H1 (cell line): Measurements from ENCODE around the gene FBXL15. TPM values are rescaled to one million over a fixed set of nuclear protein-coding genes. Genes with fewer than 3 reads are reported as not detected.
A peak's percentile ranks its signal among the peaks of the same experiment; 100 is the strongest.

ENCODE experiments used
- BACH1 ChIP-seq: IDR thresholded peaks from 2 replicates; pipeline ENCODE4 v1.6.1; 2012; ENCODE audit warnings: low read length, improper control_type of control experiment
- EGR1 ChIP-seq: IDR thresholded peaks from 2 replicates; pipeline ENCODE4 v1.6.1; 2011; ENCODE audit warnings: low read depth, low read length, borderline replicate concordance
- EP300 ChIP-seq, 2 experiments: IDR thresholded peaks; 1 replicate in 1 of 2; 2 replicates in 1 of 2; pipeline ENCODE4 v1.6.1; 2011 to 2012; ENCODE audit warnings: low read depth in 2 of 2, low read length in 2 of 2, mild to moderate bottlenecking in 2 of 2, borderline replicate concordance in 1 of 2, inconsistent platforms in 1 of 2, moderate library complexity in 1 of 2
- FOSL1 ChIP-seq: IDR thresholded peaks from 2 replicates; pipeline ENCODE4 v1.6.1; 2011; ENCODE audit warnings: mild to moderate bottlenecking, low read depth, low read length, moderate library complexity; ENCODE audit not compliant: insufficient read depth
- JUND ChIP-seq: IDR thresholded peaks from 2 replicates; pipeline ENCODE4 v1.6.1; 2011; ENCODE audit warnings: mild to moderate bottlenecking, improper control_type of control experiment, low read length
- KDM5A ChIP-seq: fragments of 200-600 bp; IDR thresholded peaks from 2 replicates; pipeline ENCODE4 v1.7.1; 2012; ENCODE audit warnings: mild to moderate bottlenecking, low read length, inconsistent platforms, mixed read lengths
- MAFK ChIP-seq: IDR thresholded peaks from 2 replicates; pipeline ENCODE4 v1.6.1; 2012; ENCODE audit warnings: low read depth, mild to moderate bottlenecking, improper control_type of control experiment, low read length
- PHF8 ChIP-seq: fragments of 200-600 bp; sonication (generic); conservative IDR thresholded peaks from 2 replicates; pipeline ENCODE4 v1.7.1; 2012; ENCODE audit warnings: low read depth, mild to moderate bottlenecking, inconsistent platforms, low read length, moderate library complexity
- POLR2A ChIP-seq, 2 experiments: IDR thresholded peaks; 1 replicate in 1 of 2; 2 replicates in 1 of 2; pipeline ENCODE4 v1.6.1; 2011; ENCODE audit warnings: low read depth in 2 of 2, low read length in 2 of 2, mild to moderate bottlenecking in 2 of 2; ENCODE audit errors: control extremely low read depth in 1 of 2
- RBBP5 ChIP-seq: IDR thresholded peaks from 2 replicates; pipeline ENCODE4 v1.7.1; 2012; ENCODE audit warnings: low read depth, mild to moderate bottlenecking, inconsistent platforms, low read length, moderate library complexity, borderline replicate concordance
- RFX5 ChIP-seq: IDR thresholded peaks from 2 replicates; pipeline ENCODE4 v1.6.1; 2011; ENCODE audit warnings: low read depth, low read length, improper control_type of control experiment, borderline replicate concordance
- RXRA ChIP-seq: IDR thresholded peaks from 2 replicates; pipeline ENCODE4 v1.6.1; 2011; ENCODE audit warnings: low read depth, mild to moderate bottlenecking, low read length, moderate library complexity; ENCODE audit not compliant: insufficient read depth
- SIX5 ChIP-seq: IDR thresholded peaks from 2 replicates; pipeline ENCODE4 v1.6.1; 2011; ENCODE audit warnings: mild to moderate bottlenecking, low read depth, low read length
- SP1 ChIP-seq: IDR thresholded peaks from 2 replicates; pipeline ENCODE4 v1.6.1; 2011; ENCODE audit warnings: low read depth, low read length
- SP2 ChIP-seq: IDR thresholded peaks from 2 replicates; pipeline ENCODE4 v1.6.1; 2012; ENCODE audit warnings: mild to moderate bottlenecking, low read length, inconsistent platforms
- TBP ChIP-seq: IDR thresholded peaks from 2 replicates; pipeline ENCODE4 v1.6.1; 2011; ENCODE audit warnings: low read depth, low read length, improper control_type of control experiment
- YY1 ChIP-seq: IDR thresholded peaks from 2 replicates; pipeline ENCODE4 v1.6.1; 2011; ENCODE audit warnings: low read depth, mild to moderate bottlenecking, low read length
- polyA plus RNA-seq, 7 experiments: library from polyadenylated mRNA; depleted of rRNA in 3 of 7; stranded (reverse) in 5 of 7; unstranded in 2 of 7; fragments of >200 nt in 5 of 7; fragments of 200-250 nt in 2 of 7; gene quantifications; 1 replicate in 5 of 7; 2 replicates in 1 of 7; 4 replicates in 1 of 7; pipeline versions ENCODE4 v1.2.1 to v1.2.3, GENCODE V29; 2011 to 2013; ENCODE audit warnings: missing spikeins in 2 of 7, mixed read lengths in 2 of 7
- total RNA-seq: library from RNA; stranded (reverse); fragmentation: NEBNext Ultra II Directional; extraction: Animal tissue kit (Norgen Biotek cat#: 25700); gene quantifications from 2 replicates; pipeline ENCODE4 v1.2.1, GENCODE V29; 2021
- TF ChIP-seq, protein P1 (sequence below): IDR thresholded peaks from 2 replicates; pipeline ENCODE4 v1.6.1; 2012; ENCODE audit warnings: low read length, inconsistent platforms
- TF ChIP-seq, protein P2 (sequence below): IDR thresholded peaks from 2 replicates; pipeline ENCODE4 v1.6.1; 2012; ENCODE audit warnings: inconsistent platforms
- TF ChIP-seq, protein P3 (sequence below): IDR thresholded peaks from 2 replicates; pipeline ENCODE4 v1.6.1; 2011; ENCODE audit warnings: low read depth, mild to moderate bottlenecking, low read length; ENCODE audit not compliant: insufficient read depth
- TF ChIP-seq, protein P4 (sequence below): IDR thresholded peaks from 2 replicates; pipeline ENCODE4 v1.6.1; 2011; ENCODE audit warnings: low read length, improper control_type of control experiment

The FBXL15 gene
- total and polyA plus RNA-seq, 2 of the 8 experiments (the other 6 are each of a cell fraction or from before 2014, with no cell fraction given): 11.3 to 22.6 TPM

- TF ChIP-seq, protein P1, sequence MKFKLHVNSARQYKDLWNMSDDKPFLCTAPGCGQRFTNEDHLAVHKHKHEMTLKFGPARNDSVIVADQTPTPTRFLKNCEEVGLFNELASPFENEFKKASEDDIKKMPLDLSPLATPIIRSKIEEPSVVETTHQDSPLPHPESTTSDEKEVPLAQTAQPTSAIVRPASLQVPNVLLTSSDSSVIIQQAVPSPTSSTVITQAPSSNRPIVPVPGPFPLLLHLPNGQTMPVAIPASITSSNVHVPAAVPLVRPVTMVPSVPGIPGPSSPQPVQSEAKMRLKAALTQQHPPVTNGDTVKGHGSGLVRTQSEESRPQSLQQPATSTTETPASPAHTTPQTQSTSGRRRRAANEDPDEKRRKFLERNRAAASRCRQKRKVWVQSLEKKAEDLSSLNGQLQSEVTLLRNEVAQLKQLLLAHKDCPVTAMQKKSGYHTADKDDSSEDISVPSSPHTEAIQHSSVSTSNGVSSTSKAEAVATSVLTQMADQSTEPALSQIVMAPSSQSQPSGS: no peak
- TF ChIP-seq RBBP5: no peak
- no peak; a peak in 1 of 3 replicates for TF ChIP-seq EP300 (IDR thresholded peaks at IDR 0.05; ENCODE audit: borderline replicate concordance in 1 of 2, low read depth in 2 of 2, low read length in 2 of 2)
- no peak for TF ChIP-seq PHF8
- no peak for TF ChIP-seq SP2
- TF ChIP-seq RXRA: no peak
- TF ChIP-seq YY1: no peak
- TF ChIP-seq FOSL1: no peak
- TF ChIP-seq, protein P2, sequence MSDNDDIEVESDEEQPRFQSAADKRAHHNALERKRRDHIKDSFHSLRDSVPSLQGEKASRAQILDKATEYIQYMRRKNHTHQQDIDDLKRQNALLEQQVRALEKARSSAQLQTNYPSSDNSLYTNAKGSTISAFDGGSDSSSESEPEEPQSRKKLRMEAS: peak; percentile 31
- no peak for TF ChIP-seq SIX5
- TF ChIP-seq RFX5: no peak
- 0 out of 2 replicates have a peak, but pooled peaks have one; percentile 12 for TF ChIP-seq EGR1
- no peak for TF ChIP-seq JUND
- no peak for TF ChIP-seq MAFK
- TF ChIP-seq, protein P3, sequence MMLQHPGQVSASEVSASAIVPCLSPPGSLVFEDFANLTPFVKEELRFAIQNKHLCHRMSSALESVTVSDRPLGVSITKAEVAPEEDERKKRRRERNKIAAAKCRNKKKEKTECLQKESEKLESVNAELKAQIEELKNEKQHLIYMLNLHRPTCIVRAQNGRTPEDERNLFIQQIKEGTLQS: no peak
- TF ChIP-seq TBP: no peak
- TF ChIP-seq SP1: no peak
- no peak for TF ChIP-seq POLR2A (IDR thresholded peaks at IDR 0.05; ENCODE audit: control extremely low read depth in 1 of 2, low read depth in 2 of 2, low read length in 2 of 2)
- TF ChIP-seq, protein P4, sequence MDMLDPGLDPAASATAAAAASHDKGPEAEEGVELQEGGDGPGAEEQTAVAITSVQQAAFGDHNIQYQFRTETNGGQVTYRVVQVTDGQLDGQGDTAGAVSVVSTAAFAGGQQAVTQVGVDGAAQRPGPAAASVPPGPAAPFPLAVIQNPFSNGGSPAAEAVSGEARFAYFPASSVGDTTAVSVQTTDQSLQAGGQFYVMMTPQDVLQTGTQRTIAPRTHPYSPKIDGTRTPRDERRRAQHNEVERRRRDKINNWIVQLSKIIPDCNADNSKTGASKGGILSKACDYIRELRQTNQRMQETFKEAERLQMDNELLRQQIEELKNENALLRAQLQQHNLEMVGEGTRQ: no peak
- TF ChIP-seq BACH1: no peak
- TF ChIP-seq KDM5A: no peak
These were observed 11.7 kb upstream of the FBXL15 start (continued) for GRCh38 chr10:102408728-102409603.
